LNCaP clone FGC (cell line): ENCODE measurements around the gene ANO2.

Source experiments
- DNase-seq: peaks from one replicate; pipeline ENCODE4 v3.0.0-alpha.2; 2011; ENCODE audit warnings: low read depth
- H3K4me3 ChIP-seq: 2 replicates; pipeline ENCODE4 v1.5.1; 2011; ENCODE audit warnings: mild to moderate bottlenecking, low read depth, low read length, control low read depth
- CTCF ChIP-seq: IDR thresholded peaks from 2 replicates; pipeline ENCODE4 v1.5.1; 2012; ENCODE audit warnings: mild to moderate bottlenecking; ENCODE audit not compliant: control insufficient read depth, insufficient read depth; ENCODE audit errors: extremely low read depth

ANO2 gene

DNA sequence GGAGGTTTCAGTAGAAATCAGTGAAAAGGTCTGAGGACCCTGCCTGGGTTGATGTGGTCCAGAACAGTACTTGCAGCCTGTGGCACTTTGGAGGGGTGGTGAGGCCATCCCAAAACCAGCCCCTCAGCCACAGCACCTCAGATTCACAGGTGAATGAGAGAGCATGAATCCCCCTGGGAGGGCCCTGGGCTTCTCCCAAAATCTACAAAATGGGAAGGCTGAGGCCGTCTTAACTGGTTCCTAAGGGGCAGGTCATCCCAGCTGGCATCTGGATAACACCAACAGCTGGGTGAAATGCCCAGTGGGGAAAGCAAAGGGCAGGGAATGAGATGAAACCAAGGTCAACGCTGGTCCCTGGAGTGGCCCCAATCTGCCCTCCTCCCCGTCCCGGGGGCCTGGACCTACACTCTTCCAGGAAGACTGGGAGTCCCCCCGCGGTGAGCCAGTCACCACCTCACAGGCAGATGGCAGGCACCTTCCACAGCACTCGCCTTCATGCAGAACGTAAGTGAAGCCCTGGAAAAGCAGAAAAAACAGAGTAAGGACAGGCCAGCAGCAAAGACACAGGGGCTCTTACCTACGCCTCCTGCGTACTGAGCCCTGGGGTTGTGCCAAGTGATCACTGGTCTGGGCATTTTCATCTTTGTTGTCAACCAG lies 26.3 kb upstream of the ANO2 start:
- no peak overlapping the region for H3K4me3 ChIP-seq
- DNase-seq = no peak
- TF ChIP-seq CTCF = no peak

DNA sequence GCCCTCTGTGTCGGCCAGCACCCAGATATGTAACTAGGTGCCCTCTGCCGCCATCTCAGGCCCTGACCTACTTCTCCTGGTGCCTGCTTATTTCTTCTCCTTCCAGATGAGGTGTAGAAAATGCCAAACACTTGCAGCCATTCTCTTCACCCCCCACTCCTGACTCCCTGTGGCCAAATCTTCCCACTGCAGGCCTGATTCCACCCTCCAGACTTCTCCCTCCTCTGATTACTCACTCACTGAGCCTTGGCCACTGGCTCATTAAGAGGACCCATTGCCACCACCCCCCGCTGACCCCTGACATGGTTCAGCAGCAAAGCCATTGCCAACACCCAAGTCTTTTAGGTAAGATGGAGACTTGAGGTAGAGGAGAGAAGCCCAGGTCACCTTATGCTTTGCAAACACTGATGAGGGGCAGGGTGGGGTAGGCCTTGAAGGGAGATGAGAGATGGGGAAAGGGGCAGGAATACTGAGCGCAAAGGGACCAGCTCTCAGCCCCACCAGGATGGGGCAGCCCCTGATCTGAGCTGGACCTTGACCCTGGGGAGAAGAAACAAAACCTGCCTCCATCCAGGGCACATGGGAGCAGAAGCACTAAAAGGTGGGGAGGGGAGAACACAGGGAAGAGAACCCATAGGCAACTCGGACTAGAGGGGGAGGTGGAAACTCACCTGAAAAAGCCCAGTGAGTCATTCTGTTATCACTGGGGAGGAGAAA lies 25.1 kb upstream of the ANO2 start:
- DNase-seq = no peak
- TF ChIP-seq CTCF = no peak
- no peak overlapping the region for H3K4me3 ChIP-seq

DNA sequence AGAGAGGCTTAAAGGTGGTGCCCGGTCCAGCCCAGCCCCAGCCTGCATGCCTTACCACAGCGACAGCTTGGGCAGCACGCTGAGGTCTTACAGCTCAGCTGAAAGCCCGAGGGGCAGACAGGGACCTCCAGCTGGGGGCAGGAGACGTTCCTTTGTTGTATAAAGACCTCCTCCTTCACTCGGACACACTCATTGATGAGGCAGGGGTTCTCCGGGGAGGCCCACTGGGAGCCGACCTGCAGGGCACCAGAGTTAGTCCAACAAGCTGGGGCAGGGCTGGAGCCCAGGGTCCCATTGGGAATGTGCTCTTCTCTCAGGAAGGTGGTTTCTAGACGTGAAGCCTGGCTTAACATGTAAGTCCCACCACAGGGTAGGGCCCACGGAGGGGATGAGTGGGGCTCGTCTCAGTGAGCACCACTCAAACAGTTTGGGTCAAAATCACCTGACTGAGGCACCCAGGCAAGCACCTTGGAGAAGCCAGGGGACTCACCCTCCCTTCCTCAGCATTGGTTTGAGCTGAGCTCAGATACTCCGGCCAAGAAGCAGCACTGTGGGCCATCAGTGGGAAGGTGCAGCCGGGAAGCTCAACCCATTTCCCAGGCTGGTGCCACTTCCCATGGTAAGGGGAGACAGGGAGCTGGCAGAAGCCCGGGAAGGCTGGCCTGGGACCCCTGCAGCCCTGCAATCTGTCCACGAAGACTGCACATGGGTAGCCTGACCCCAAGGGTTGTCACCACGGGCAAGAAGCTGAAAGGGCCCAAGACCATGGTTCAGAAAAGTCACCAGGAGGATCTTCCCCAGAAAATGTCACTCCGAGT lies 24.3 kb upstream of the ANO2 start:
- TF ChIP-seq CTCF = no peak
- DNase-seq = no peak
- no peak overlapping the region for H3K4me3 ChIP-seq

DNA sequence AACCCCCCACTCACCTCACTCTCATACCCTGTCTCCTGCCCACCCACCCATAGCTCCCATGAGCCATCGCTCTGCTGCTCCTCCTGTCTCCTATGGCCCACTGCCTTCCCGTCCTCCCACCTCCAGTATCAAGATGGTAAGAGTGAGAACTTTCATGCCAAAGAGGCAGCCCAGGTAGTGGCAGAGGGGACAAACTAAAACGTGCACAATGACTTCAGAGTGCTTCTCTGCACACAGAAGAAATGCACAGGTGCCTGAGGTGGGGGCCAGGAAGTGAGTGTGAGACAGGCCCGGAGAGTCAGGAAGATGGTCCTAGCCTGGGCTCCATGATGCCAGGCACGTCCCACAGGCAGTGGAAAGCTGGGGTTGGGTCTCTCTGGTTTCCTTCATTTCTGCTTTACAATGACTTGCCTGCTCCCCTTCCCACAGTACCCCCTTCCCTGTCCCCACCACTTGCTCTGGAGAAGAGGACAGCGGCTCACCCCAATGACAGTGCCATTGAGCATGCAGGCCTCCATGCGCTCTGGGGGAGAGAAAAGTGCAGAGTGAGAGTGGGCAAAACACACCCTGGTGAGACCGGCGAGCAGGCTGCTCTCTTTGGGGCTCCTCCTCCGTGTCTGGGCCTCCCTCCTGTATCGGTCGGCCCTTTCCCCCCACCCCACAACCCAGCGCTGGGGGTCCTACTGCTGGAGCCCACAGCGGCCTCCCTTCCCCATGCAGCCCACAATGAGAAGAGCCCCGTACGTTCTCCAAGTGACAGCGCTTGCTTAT lies 22.8 kb upstream of the ANO2 start:
- no peak for DNase-seq
- TF ChIP-seq CTCF = no peak
- H3K4me3 ChIP-seq = no peak overlapping the region

DNA sequence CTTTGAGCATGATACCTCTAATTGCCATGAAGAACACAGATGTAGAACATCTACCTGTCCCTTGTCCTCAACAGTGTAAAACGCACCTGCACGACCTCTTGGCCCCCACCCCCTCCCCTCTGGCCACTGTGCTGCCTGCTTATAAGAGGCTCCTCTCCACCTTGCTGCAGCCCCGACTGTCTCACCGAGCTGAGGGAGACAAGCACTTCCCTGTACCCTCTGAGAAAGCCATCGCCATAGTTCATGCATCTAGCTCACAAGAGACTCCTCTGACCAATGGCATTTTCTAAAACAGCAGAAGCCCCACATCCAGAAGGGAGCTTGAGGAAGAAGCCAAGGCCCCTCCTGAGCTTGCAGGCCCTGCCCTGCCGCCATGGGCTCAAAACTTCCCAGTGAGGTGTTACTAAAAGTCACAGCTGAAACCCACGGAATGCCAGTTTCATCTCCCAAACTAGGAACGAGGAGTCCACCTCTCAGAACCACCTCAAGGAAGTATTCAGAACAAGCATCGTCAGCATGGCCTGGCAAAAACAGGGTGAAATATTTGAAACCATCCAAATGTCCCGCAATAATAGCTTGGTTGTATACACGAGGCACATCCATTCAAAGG lies 21.5 kb upstream of the ANO2 start:
- DNase-seq = no peak
- no peak for TF ChIP-seq CTCF
- no peak overlapping the region for H3K4me3 ChIP-seq

GRCh38 chr12:5965950-5966383 lies 20.9 kb upstream of the ANO2 start:
- DNase-seq = no peak
- TF ChIP-seq CTCF = peak; percentile 94
- no peak overlapping the region for H3K4me3 ChIP-seq
